Measurements from ENCODE around the gene CBX1. TPM values are rescaled to one million over a fixed set of nuclear protein-coding genes. Genes with fewer than 3 reads are reported as not detected.

CBX1 gene
- total and polyA plus RNA-seq, 2 of the 4 experiments (the other 2 are of a cell fraction) = 35.0 to 54.9 TPM

- ChIA-PET CTCF (interaction anchor here (0.8 kb wide), 1 partner anchor 100 kb away, joined by 3 read pairs; no protein-coding TSS in a partner anchor), POLR2A (ENCODE audit: unreplicated experiment) (interaction anchor here (0.6 kb wide), 1 partner anchor 437 kb away, joined by 3 read pairs; no protein-coding TSS in a partner anchor)
- Histone ChIP-seq H3K56ac (ENCODE audit: extremely low read depth, insufficient read depth, low read length) (no peak overlapping the region), H4K8ac (ENCODE audit: low read depth in 2 of 2, low read length in 2 of 2) (no peak overlapping the region), H2BK120ac (ENCODE audit: low read depth, low read length) (no peak overlapping the region), H2AK9ac (replicated peaks; ENCODE audit: low read depth, low read length, poor library complexity) (no peak overlapping the region), H3K36me3 (ENCODE audit: control insufficient read depth, insufficient read depth, low read length) (peaks cover 18% of the 10 kb centered on the region), H4K91ac (ENCODE audit: insufficient read depth, low read depth, low read length) (no peak overlapping the region), H3K18ac (ENCODE audit: low read depth, low read length) (no peak overlapping the region), H3K27me3 (ENCODE audit: control insufficient read depth, insufficient read depth, low read length) (0 out of 2 replicates have a peak, but pooled peaks cover 3% of the 10 kb centered on the region), H3K27ac (ENCODE audit: insufficient read depth, low read length) (no peak overlapping the region), H2BK20ac (ENCODE audit: low read depth, low read length) (no peak overlapping the region), H3K4me3 (ENCODE audit: insufficient read depth, low read depth, low read length) (no peak overlapping the region), H3K9ac (ENCODE audit: low read depth, low read length) (no peak overlapping the region), H3K4ac (ENCODE audit: low read depth, low read length) (no peak overlapping the region), H2BK15ac (ENCODE audit: low read depth, low read length) (no peak overlapping the region), H4K5ac (ENCODE audit: low read depth, low read length) (no peak overlapping the region), H3K14ac (replicated peaks; ENCODE audit: low read depth, low read length) (no peak overlapping the region), H3K9me1 (ENCODE audit: insufficient read depth, low read length) (no peaks in the 10 kb centered on the region), H2BK5ac (ENCODE audit: low read depth, low read length, poor library complexity, severe bottlenecking) (no peak overlapping the region), H4K20me1 (ENCODE audit: insufficient read depth, low read length) (no peaks in the 10 kb centered on the region), H2AFZ (replicated peaks; ENCODE audit: low read length, poor library complexity) (no peak overlapping the region), H3K4me1 (ENCODE audit: control insufficient read depth, insufficient read depth, low read length) (no peaks in the 10 kb centered on the region), H3K23ac (ENCODE audit: low read depth, low read length) (no peak overlapping the region), H3K9me3 (ENCODE audit: control insufficient read depth, insufficient read depth, low read length) (no peaks in the 10 kb centered on the region), H2AK5ac (ENCODE audit: low read depth, low read length) (no peak overlapping the region), H3K4me2 (ENCODE audit: low read depth, low read length) (no peak overlapping the region), H3K79me1 (ENCODE audit: low read depth in 1 of 2, low read length in 2 of 2) (no peaks in the 10 kb centered on the region)
- no peak for ATAC-seq (ENCODE audit: low read depth)
- BruUV-seq (replicated peaks) = no TSS peak
- dilution Hi-C loops (cut with HindIII; ENCODE audit: low sequenced_read_pairs, unreplicated experiment) = no loop called here
- intact Hi-C loops (cut with micrococcal nuclease) = no loop called here
- TF ChIP-seq CEBPB (IDR thresholded peaks at IDR 0.05; ENCODE audit: low read depth, low read length) (no peak), ELK1 (IDR thresholded peaks at IDR 0.05; ENCODE audit: borderline replicate concordance, low read depth, low read length) (no peak), BHLHE40 (IDR thresholded peaks at IDR 0.05; ENCODE audit: low read depth, low read length) (no peak), CHD1 (IDR thresholded peaks at IDR 0.05; ENCODE audit: low read depth, low read length) (no peak), RAD21 (IDR thresholded peaks at IDR 0.05; ENCODE audit: low read length) (no peak), POLR2A (IDR thresholded peaks at IDR 0.05; ENCODE audit: low read depth, low read length) (no peak), MAZ (IDR thresholded peaks at IDR 0.05; ENCODE audit: borderline replicate concordance, low read depth, low read length) (no peak), RFX5 (IDR thresholded peaks at IDR 0.05; ENCODE audit: low read depth, low read length) (no peak), USF2 (IDR thresholded peaks at IDR 0.05; ENCODE audit: low read depth, low read length) (no peak)
- TF ChIP-seq, protein P1, sequence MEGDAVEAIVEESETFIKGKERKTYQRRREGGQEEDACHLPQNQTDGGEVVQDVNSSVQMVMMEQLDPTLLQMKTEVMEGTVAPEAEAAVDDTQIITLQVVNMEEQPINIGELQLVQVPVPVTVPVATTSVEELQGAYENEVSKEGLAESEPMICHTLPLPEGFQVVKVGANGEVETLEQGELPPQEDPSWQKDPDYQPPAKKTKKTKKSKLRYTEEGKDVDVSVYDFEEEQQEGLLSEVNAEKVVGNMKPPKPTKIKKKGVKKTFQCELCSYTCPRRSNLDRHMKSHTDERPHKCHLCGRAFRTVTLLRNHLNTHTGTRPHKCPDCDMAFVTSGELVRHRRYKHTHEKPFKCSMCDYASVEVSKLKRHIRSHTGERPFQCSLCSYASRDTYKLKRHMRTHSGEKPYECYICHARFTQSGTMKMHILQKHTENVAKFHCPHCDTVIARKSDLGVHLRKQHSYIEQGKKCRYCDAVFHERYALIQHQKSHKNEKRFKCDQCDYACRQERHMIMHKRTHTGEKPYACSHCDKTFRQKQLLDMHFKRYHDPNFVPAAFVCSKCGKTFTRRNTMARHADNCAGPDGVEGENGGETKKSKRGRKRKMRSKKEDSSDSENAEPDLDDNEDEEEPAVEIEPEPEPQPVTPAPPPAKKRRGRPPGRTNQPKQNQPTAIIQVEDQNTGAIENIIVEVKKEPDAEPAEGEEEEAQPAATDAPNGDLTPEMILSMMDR (conservative IDR thresholded peaks at IDR 0.05; ENCODE audit: low read depth, low read length) = no peak
- 90% methylated on average over 5 of the region's 7 CpGs; no CpG with 5 or more reads in 1 of the 2 experiments for WGBS, 2 experiments (ENCODE audit: extremely low coverage in 2 of 2, insufficient read length in 1 of 2)
- in situ Hi-C loops (cut with MboI; ENCODE audit: low sequenced_read_pairs) = loop anchor here (5.0 kb wide), 1 partner anchor 99 kb away; no protein-coding TSS in a partner anchor
- DNase-seq = no peak
These were observed 25.2 kb upstream of the CBX1 start for GRCh38 chr17:48126532-48126850.
